ENCODE measurements around the gene NOS1AP. TPM values are rescaled to one million over a fixed set of nuclear protein-coding genes. Genes with fewer than 3 reads are reported as not detected.

The NOS1AP gene
- total RNA-seq, 1 experiment from 2014 or later, result 5.3 TPM

DNA sequence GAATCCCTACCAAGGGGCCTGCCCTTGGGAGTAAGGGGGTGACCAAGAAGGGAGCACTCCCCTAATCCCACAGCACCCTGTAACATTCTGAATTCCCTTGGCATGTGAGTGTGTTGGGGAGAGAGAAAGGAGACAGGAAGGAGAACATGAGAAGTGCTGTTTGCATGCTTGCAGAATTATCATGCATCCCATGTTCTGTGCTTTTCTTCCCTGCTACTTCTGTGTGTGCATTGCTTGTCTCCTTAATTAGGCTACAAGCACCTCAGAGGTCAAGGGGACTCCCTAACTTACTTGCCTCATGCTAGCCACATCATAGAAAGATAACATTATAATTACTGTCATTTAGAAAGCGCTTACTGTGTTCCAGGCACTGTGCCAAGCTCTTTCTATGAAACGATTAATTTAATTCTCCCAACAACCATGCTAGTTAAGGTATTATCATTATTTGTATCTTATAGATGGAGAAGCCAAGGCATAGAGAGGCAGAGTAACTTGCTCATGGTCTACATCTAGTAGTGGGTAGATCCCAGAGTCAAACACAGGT is 11.1 kb downstream of the NOS1AP start:
- intact Hi-C loops (cut with micrococcal nuclease), result no loop called here
- no peak overlapping the region for H3K4me3 ChIP-seq (replicated peaks in 1 of 2; ENCODE audit: low read depth in 1 of 2, low read length in 2 of 2)

DNA sequence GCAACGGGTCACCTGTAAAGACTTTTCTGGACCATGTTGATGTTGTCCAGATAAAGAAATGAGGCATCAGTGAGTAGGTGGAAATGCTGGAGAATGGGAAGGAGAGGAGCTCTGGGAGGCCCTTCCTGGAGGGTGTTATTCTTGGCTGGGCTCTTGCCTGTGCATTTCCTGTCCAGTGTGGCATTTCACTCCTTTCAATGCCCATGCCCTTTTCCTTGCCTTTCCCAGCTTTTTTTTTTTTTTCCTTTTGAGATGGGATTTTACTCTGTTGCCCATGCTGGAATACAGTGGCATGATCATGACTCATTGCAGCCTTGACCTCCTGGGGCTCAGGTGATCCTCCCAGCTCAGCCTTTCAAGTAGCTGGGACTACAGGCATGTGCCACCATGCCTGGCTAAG is 11.8 kb downstream of the NOS1AP start:
- DNase-seq (ENCODE audit: low read depth, low spot score) (peak; percentile 35), ATAC-seq (peak; percentile 83)
- H3K9ac ChIP-seq (ENCODE audit: low read length), result no peak overlapping the region
- ChIA-PET RAD21 (ENCODE audit: low non-redundant PET in 1 of 2, low total read pairs in 2 of 2, uncharacterized antibody in 2 of 2, unreplicated experiment in 2 of 2) (interaction anchor here in 1 of 2 experiments (0.6 kb wide), 1 partner anchor 15 kb away, joined by 3 read pairs; no protein-coding TSS in a partner anchor), CTCF (interaction anchor here (1.1 to 1.2 kb wide), 2 partner anchors 18 to 25 kb away, joined by 5 to 7 read pairs; no protein-coding TSS in a partner anchor), POLR2A (interaction anchor here (0.7 to 1.8 kb wide), 2 partner anchors 21 to 63 kb away, joined by 3 to 7 read pairs; no protein-coding TSS in a partner anchor)
- H3K9me2 ChIP-seq (ENCODE audit: insufficient read depth), result no peaks in the 10 kb centered on the region
- TF ChIP-seq ELF1 (IDR thresholded peaks at IDR 0.05; ENCODE audit: borderline replicate concordance, low read depth) (no peak), JUND (IDR thresholded peaks at IDR 0.05) (peak; percentile 31), FOSL1 (IDR thresholded peaks at IDR 0.05; ENCODE audit: low read depth) (peak; percentile 68), POLR2AphosphoS5 (IDR thresholded peaks at IDR 0.05; ENCODE audit: low read depth, low read length) (peak; percentile 33; the same call in 1 of the 2 replicates), POLR2A (IDR thresholded peaks at IDR 0.05; ENCODE audit: borderline replicate concordance, extremely low read depth, insufficient read depth, insufficient read length) (no peak), SP1 (IDR thresholded peaks at IDR 0.05; ENCODE audit: low read depth) (peak; percentile 48), CEBPB (IDR thresholded peaks at IDR 0.05; ENCODE audit: low read depth) (peak; percentile 26; the same call in 1 of the 2 replicates), EZH2phosphoT487 (IDR thresholded peaks at IDR 0.05; ENCODE audit: borderline replicate concordance) (no peak), TCF7L2 (IDR thresholded peaks at IDR 0.05; ENCODE audit: borderline replicate concordance, extremely low read depth, insufficient read depth, insufficient read length) (peak; percentile 19)
- TF ChIP-seq, protein P1, sequence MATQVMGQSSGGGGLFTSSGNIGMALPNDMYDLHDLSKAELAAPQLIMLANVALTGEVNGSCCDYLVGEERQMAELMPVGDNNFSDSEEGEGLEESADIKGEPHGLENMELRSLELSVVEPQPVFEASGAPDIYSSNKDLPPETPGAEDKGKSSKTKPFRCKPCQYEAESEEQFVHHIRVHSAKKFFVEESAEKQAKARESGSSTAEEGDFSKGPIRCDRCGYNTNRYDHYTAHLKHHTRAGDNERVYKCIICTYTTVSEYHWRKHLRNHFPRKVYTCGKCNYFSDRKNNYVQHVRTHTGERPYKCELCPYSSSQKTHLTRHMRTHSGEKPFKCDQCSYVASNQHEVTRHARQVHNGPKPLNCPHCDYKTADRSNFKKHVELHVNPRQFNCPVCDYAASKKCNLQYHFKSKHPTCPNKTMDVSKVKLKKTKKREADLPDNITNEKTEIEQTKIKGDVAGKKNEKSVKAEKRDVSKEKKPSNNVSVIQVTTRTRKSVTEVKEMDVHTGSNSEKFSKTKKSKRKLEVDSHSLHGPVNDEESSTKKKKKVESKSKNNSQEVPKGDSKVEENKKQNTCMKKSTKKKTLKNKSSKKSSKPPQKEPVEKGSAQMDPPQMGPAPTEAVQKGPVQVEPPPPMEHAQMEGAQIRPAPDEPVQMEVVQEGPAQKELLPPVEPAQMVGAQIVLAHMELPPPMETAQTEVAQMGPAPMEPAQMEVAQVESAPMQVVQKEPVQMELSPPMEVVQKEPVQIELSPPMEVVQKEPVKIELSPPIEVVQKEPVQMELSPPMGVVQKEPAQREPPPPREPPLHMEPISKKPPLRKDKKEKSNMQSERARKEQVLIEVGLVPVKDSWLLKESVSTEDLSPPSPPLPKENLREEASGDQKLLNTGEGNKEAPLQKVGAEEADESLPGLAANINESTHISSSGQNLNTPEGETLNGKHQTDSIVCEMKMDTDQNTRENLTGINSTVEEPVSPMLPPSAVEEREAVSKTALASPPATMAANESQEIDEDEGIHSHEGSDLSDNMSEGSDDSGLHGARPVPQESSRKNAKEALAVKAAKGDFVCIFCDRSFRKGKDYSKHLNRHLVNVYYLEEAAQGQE (IDR thresholded peaks at IDR 0.05; ENCODE audit: low read depth), result no peak
- TF ChIP-seq, protein P2, sequence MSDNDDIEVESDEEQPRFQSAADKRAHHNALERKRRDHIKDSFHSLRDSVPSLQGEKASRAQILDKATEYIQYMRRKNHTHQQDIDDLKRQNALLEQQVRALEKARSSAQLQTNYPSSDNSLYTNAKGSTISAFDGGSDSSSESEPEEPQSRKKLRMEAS (IDR thresholded peaks at IDR 0.05), result peak; percentile 44; the same call in 1 of the 2 replicates
- peaks cover 23 to 30% of the 10 kb centered on the region in 2 experiments for H3K4me1 ChIP-seq (ENCODE audit: control insufficient read depth in 1 of 2, insufficient read depth in 2 of 2, low read length in 2 of 2)
- no TSS peak for BruUV-seq (replicated peaks)
- H3K4me2 ChIP-seq (ENCODE audit: low read length), result peak overlapping the region; percentile 49
- H3K27ac ChIP-seq (ENCODE audit: low read depth, low read length), result peak overlapping the region; percentile 60
- H3K4me3 ChIP-seq (replicated peaks in 1 of 2; ENCODE audit: low read depth in 1 of 2, low read length in 2 of 2), result no peak overlapping the region
- no peak overlapping the region for H2AFZ ChIP-seq (ENCODE audit: low read depth, low read length, poor library complexity, severe bottlenecking)
- no peaks in the 10 kb centered on the region for H3K9me3 ChIP-seq (ENCODE audit: control insufficient read depth in 1 of 2, insufficient read depth in 1 of 2, low read depth in 1 of 2, low read length in 2 of 2)
- intact Hi-C loops (cut with micrococcal nuclease), result no loop called here
- H3K36me3 ChIP-seq (ENCODE audit: control insufficient read depth in 1 of 2, insufficient read depth in 2 of 2, low read length in 2 of 2), result no peaks in the 10 kb centered on the region
- H3K27me3 ChIP-seq (ENCODE audit: insufficient read depth, low read length), result peaks cover 14% of the 10 kb centered on the region; the same call in 1 of the 2 replicates
- no peaks in the 10 kb centered on the region for H4K20me1 ChIP-seq (ENCODE audit: insufficient read depth)
- no peaks in the 10 kb centered on the region for H3K79me2 ChIP-seq (ENCODE audit: insufficient read depth, low read length)

More for the DNA sequence above, 11.1 kb downstream of the NOS1AP start:
- peak overlapping the region; percentile 60 for H3K27ac ChIP-seq (ENCODE audit: low read depth, low read length)
- BruUV-seq (replicated peaks), result no TSS peak
- H3K79me2 ChIP-seq (ENCODE audit: insufficient read depth, low read length), result no peaks in the 10 kb centered on the region
- DNase-seq (ENCODE audit: low read depth, low spot score) (no peak), ATAC-seq (no peak)
- TF ChIP-seq POLR2A (IDR thresholded peaks at IDR 0.05; ENCODE audit: borderline replicate concordance, extremely low read depth, insufficient read depth, insufficient read length), result no peak
- TF ChIP-seq POLR2AphosphoS5 (IDR thresholded peaks at IDR 0.05; ENCODE audit: low read depth, low read length), result no peak
- peaks cover 31 to 36% of the 10 kb centered on the region in 2 experiments for H3K4me1 ChIP-seq (ENCODE audit: control insufficient read depth in 1 of 2, insufficient read depth in 2 of 2, low read length in 2 of 2)
- H3K9ac ChIP-seq (ENCODE audit: low read length), result no peak overlapping the region
- H3K36me3 ChIP-seq (ENCODE audit: control insufficient read depth in 1 of 2, insufficient read depth in 2 of 2, low read length in 2 of 2), result no peaks in the 10 kb centered on the region
- H3K9me2 ChIP-seq (ENCODE audit: insufficient read depth), result no peaks in the 10 kb centered on the region
- RAD21 ChIA-PET (ENCODE audit: low non-redundant PET in 1 of 2, low total read pairs in 2 of 2, uncharacterized antibody in 2 of 2, unreplicated experiment in 2 of 2), result no interaction called here
- H4K20me1 ChIP-seq (ENCODE audit: insufficient read depth), result no peaks in the 10 kb centered on the region
- CTCF ChIA-PET, result interaction anchor here (1.2 kb wide), 1 partner anchor 17 kb away, joined by 7 read pairs; no protein-coding TSS in a partner anchor
- H3K9me3 ChIP-seq (ENCODE audit: control insufficient read depth in 1 of 2, insufficient read depth in 1 of 2, low read depth in 1 of 2, low read length in 2 of 2), result no peaks in the 10 kb centered on the region
- H3K27me3 ChIP-seq (ENCODE audit: insufficient read depth, low read length), result peaks cover 14% of the 10 kb centered on the region; the same call in 1 of the 2 replicates
- H2AFZ ChIP-seq (ENCODE audit: low read depth, low read length, poor library complexity, severe bottlenecking), result no peak overlapping the region
- H3K4me2 ChIP-seq (ENCODE audit: low read length), result no peak overlapping the region
- POLR2A ChIA-PET, result interaction anchor here (1.8 kb wide), 1 partner anchor 64 kb away, joined by 7 read pairs; no protein-coding TSS in a partner anchor
